SHP77 treated with DMSO at 0.1 percent for 48 hours (cell line): ENCODE measurements around the gene AHNAK2.
A peak's percentile ranks its signal among the peaks of the same experiment; 100 is the strongest.
"Not testable (repeated sequence)": the region's sequence is repeated elsewhere in the genome, so short reads cannot be mapped to it uniquely, and the experiment has no call there.

Experiments
- DNase-seq: peaks from one replicate; lab custom pipeline; 2025; lab: John Stamatoyannopoulos, UW

Gene AHNAK2

GRCh38 chr14:104977681-104978653 is at the start of gene AHNAK2:
Gene AHNAK2 (minus strand): TSS chr14:104978374. CDS start chr14:104978237, 137 bp downstream.
- peak; percentile 42 for DNase-seq

- not testable (repeated sequence) for DNase-seq
Observed at GRCh38 chr14:105027718-105028117, 49.5 kb upstream of the AHNAK2 start.

GRCh38 chr14:105026802-105027563 is 48.8 kb upstream of the AHNAK2 start:
- DNase-seq, result no peak

DNA sequence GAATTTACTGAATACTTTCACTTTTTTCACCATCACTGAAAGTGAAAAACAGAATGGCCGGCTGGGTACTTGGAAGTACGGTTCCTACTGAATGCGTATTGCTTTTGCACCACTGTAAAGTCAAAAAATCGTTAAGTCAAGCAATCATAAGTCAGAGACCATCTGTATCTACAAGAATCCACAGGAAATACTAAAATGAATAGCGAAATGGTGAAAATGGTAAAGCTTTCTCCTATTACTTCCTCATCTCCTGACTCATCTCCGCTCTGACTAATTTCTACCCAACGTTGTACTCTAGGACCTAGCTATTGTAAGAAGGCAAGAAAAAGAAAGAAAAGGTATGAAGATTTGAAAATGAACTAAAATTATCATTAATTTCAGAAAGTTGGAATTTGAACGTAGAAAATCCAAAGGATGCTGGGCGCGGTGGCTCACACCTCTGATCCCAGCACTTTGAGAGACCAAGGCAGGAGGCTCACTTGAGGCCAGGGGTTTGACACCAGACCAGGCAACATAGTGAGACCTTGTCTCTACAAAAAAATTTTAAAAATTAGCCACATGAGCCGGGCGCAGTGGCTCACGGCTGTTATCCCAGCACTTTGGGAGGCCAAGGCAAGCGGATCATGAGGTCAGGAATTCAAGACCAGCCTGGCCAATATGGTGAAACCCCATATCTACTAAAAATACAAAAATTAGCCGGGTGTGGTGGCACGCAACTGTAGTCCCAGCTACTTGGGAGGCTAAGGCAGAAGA is 48.0 kb upstream of the AHNAK2 start:
- DNase-seq, result no peak

- DNase-seq, result no peak
Observed at GRCh38 chr14:105025429-105025828, 47.3 kb upstream of the AHNAK2 start.

GRCh38 chr14:105023791-105024480 is 45.8 kb upstream of the AHNAK2 start:
- no peak for DNase-seq

DNA sequence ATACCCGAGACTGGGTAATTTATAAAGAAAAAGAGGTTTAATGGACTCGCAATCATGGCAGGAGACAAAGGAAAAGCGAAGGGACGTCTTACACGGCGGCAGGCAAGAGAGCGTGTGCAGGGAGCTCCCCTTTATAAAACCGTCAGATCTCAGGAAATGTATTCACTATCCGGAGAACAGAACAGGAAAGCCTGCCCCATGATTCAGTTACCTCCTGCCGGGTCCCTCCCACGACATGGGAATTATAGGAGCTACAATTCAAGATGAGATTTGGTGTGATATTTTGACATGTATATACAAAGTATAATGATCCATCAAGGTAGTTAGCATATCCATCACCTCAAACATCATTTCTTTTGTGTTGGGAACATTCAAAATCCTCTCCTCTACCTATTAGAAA is 45.0 kb upstream of the AHNAK2 start:
- no peak for DNase-seq

DNA sequence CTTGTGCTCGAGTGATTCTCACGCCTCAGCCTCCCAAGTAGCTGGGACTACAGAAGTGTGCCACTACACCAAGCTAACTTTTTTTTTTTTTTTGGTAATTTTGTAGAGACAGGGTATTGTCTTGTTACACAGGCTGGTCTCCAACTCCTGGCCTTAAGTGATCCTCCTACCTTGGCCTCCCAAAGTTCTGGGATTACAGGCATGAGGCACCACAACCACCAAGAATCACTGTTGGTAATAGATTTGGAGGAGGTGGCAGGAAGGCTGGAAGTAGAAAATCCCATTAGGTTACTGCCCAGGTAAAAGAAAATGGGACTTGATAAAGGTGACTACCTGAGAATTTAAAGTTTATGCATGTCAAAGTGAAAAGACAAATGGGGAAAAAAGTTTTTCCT is 44.1 kb upstream of the AHNAK2 start:
- DNase-seq, result no peak

- no peak for DNase-seq
Observed at GRCh38 chr14:105021656-105022275, 43.6 kb upstream of the AHNAK2 start.

GRCh38 chr14:105020815-105021655 is 42.9 kb upstream of the AHNAK2 start, which contains the start of gene CDCA4:
Gene CDCA4 (minus strand): TSS chr14:105021083. CDS start chr14:105011929, 9,154 bp downstream.
- DNase-seq, result peak; percentile 90

GRCh38 chr14:105019861-105020814 is 42.0 kb upstream of the AHNAK2 start:
- DNase-seq, result no peak

DNA sequence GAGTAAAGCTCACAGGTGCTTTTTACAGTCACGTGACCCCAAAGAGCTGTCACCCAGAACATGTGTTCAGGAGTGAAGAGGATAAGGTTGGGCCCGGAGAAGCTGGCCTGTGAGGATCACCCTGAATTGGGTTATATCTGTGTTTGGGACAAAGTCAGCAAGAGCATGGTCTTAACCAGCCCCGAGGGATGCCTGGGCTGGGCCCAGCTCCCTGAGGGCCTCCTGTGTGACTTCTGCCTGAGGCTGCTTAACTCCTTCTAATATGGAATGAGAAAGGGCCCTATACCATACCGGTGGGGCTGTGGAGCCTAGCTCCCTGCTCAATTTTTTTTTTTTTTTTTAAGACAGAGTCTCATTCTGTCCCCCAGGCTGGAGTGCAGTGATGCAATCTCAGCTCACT is 40.2 kb upstream of the AHNAK2 start:
- DNase-seq, result no peak

- DNase-seq, result no peak
Observed at GRCh38 chr14:105015905-105016304, 37.7 kb upstream of the AHNAK2 start.

DNA sequence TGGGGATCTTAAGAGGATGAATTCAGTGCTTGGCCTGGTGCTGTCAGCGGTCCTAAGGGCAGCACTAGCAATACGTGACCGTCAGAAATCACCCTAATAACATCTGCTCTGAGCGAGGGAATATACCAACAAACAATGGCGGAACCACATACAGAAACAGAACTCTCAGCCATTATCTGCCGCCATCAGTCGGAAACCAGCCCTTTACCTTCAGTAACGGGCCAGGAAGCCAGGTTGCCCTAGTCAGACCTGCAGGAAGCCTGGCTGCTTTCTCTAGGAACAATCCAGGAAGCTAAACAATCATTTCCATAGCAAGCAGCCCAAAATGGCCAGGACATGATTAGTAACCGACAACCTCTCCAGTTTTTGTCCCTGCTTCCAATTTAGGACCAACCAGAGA is 37.1 kb upstream of the AHNAK2 start:
- no peak for DNase-seq

- no peak for DNase-seq
Observed at GRCh38 chr14:105014631-105015030, 36.5 kb upstream of the AHNAK2 start.

- no peak for DNase-seq
Observed at GRCh38 chr14:105014032-105014431, 35.9 kb upstream of the AHNAK2 start.

GRCh38 chr14:105013150-105013785 is 35.1 kb upstream of the AHNAK2 start:
- DNase-seq, result no peak
